ENCODE data around the gene NELL2.
A peak's percentile ranks its signal among the peaks of the same experiment; 100 is the strongest.

- TF ChIP-seq, protein P1, sequence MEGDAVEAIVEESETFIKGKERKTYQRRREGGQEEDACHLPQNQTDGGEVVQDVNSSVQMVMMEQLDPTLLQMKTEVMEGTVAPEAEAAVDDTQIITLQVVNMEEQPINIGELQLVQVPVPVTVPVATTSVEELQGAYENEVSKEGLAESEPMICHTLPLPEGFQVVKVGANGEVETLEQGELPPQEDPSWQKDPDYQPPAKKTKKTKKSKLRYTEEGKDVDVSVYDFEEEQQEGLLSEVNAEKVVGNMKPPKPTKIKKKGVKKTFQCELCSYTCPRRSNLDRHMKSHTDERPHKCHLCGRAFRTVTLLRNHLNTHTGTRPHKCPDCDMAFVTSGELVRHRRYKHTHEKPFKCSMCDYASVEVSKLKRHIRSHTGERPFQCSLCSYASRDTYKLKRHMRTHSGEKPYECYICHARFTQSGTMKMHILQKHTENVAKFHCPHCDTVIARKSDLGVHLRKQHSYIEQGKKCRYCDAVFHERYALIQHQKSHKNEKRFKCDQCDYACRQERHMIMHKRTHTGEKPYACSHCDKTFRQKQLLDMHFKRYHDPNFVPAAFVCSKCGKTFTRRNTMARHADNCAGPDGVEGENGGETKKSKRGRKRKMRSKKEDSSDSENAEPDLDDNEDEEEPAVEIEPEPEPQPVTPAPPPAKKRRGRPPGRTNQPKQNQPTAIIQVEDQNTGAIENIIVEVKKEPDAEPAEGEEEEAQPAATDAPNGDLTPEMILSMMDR (conservative IDR thresholded peaks at IDR 0.05): peak; percentile 21
- no peak for TF ChIP-seq ZFX (IDR thresholded peaks at IDR 0.05)
These were observed 2.2 kb downstream of the NELL2 start for GRCh38 chr12:44873898-44874297.
